Fibroblast of peridontal ligament (primary cell): ENCODE data around the gene CD8B2.
"Not testable (repeated sequence)": the region's sequence is repeated elsewhere in the genome, so short reads cannot be mapped to it uniquely, and the experiment has no call there.

Source experiments
- DNase-seq: peaks from one replicate; pipeline ENCODE4 v3.0.0-alpha.2; 2010; ENCODE audit errors: extremely low read depth

Gene CD8B2

DNA sequence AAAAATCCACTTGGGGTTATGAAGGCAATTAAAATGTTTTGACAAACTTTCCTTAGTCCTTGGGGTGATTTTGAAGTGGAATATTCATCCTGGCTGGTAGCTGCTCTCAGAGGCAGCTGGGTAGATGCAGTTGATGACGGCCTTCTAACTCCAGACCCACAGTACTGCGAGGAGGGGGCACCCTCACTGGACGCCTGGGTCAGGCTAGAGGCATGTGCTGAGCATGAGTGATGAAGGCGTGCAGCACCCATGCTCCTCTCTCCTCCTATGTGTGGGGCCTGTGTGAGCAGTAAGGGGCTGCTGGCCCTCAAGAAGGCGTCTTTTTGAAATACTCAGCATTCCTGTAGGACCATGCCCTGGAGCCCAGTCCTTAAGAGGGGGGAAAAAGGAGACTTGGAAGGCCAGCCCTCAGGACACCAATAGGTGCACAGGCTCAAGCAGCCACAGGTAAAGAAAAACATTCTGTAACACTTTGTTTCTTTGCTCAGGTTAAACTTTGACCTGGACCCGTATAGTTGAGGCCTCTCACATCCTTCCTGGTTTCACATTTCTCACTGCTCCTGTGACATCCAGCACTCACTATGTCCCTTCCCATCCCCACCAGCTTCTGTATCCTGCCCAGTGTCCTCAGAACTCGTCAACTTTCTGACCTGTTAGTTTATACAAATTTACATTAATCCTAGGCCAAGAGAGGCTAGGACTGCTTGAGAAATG is 64.4 kb downstream of the CD8B2 start:
- DNase-seq, result no peak

DNA sequence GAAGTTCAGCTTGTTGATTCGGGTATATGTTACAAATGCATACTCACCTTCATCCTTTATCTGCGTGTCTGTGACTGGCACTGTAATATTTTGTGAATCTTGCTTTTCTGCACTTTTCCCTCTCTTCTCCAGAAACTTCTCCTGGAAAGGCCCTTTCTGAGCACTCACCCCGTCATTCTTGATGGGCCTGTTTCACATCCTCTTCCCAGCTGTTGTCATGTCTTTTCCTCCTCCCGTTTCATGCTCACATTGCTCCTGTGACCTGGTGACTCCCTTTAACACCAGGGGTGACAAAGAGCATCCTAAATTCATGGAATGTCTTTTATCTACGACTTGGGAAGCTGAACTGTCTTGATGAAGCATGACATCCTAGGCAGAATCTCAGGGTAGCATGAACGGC is 65.8 kb downstream of the CD8B2 start:
- DNase-seq, result no peak

DNA sequence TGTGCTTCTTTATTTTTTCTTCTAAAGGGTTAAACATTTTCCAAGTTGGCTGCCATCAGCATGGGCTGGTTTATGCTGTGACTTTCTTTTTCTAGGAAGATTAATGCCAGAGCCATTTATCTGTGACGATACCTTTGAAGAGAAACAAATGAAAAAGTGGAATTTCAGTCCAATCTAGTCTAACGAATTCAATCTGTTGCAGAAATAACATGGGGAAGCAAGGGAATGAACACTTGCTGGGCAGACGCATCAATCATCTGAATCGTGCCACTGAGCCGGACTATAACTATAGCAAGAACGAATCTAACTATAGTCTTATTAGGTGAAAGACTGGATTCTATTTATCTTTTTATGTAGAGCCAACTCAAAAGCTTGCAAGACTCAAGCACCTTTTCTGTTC is 66.2 kb downstream of the CD8B2 start:
- DNase-seq, result no peak

DNA sequence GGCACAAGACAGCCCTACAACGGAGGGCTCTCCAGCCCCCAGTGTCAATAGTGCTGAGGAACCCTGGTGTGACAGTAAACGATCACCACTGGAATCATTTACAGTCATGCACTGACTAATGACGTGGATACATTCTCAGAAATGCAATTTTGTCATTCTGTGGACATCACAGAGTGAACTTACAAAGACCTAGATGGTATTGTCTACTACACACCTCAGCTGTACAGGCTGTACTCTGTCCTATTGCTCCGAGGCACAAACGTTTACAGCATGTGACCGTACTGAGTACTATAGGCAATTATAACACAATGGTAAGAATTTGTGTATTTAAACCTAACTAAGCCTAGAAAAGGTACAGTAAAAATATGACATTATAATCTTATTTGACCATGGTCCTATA is 67.2 kb downstream of the CD8B2 start:
- DNase-seq, result no peak

DNA sequence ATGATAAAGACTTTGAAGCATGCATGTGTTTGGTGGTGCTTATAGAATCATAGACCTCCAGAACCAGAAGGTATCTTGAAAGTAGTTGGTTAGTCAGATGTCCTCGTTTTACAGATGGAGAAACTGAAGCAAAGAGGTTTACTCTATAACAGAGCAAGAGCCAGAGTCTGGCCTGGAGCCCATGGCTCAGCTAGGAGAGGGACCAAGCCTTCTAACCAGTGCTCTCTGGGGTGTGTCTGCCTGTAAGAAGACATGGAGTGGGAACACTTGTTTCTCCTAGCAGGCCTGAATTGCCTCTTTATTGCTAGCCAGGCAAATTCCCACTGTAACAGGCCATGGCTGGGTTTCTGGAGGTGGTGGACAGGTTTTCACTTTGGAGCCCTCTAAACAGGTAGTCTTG is 67.9 kb downstream of the CD8B2 start:
- DNase-seq, result no peak

DNA sequence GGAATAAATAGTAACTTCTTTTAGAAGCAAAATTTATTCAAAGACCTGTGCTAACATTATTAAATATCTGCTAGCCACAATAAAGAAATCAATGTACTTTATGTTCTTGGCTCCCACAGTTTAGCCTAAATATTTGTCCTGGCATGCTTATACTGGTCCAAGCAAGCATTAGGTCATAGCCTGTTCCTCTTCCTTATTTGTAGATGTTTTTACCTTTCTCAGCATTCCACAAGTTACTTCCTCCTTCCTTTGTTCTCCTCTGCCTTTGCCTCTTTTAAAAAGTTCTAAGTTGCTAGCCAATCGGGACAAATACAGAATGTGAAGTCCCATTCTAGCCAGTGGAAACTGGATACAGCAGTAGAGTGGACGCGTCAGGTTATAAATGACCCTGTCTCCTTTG is 72.6 kb downstream of the CD8B2 start:
- not testable (repeated sequence) for DNase-seq

DNA sequence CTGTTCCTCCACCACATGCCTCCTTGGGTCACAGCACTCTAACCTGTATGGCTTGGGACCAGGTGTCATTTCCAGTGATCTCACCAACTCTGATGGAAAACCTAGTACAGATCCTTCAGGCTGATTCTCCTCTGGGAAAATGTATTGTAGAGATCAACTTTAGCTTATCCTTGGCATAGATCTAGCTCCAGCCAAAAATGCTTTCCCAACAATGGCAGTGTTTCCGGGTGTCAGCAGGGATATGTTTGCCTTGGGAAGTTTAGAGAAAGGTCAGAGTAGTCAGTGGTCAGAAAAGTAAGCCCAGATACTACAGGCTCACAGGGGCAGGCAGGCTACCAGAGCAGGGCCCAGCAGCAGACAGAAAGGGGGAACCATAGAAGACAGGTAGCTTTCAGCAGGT is 73.6 kb downstream of the CD8B2 start:
- no peak for DNase-seq

DNA sequence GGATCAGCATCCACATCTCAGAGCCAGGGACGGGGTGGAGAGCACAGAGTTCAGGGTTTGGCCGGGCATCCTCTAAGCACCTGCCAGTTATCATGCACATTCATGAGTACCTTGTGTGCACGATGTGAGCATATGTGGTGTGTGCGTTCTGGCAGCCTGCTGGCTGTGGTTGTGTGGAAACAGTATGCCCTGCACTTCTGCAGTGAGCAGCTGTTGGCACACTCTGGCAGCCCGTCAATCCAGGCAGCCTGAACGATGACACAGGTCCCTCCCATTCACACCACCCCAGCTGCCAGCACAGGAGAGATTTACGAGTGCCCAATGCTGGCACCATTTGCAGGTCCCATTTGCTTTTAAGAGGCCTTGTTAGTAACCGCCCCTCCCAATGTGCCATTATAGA is 74.2 kb downstream of the CD8B2 start:
- no peak for DNase-seq

DNA sequence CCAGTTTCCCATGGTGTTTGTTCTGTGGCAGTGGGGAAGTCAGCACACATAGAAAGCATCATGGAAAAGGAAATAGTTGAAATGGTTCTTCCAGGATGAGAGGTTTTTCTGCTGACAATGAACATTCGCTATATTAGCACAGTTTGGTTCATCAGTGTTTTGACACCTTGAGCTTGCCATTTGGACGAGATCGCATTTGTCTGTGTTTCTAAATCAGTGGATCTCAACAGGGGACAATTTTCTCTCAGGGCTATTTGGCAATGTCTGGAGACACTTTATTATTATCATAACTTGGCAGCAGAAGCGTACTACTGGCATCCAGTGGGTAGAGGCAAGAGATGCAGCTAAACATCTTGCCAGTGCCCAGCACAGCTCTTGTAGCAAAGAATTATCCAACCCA is 74.6 kb downstream of the CD8B2 start:
- no peak for DNase-seq

DNA sequence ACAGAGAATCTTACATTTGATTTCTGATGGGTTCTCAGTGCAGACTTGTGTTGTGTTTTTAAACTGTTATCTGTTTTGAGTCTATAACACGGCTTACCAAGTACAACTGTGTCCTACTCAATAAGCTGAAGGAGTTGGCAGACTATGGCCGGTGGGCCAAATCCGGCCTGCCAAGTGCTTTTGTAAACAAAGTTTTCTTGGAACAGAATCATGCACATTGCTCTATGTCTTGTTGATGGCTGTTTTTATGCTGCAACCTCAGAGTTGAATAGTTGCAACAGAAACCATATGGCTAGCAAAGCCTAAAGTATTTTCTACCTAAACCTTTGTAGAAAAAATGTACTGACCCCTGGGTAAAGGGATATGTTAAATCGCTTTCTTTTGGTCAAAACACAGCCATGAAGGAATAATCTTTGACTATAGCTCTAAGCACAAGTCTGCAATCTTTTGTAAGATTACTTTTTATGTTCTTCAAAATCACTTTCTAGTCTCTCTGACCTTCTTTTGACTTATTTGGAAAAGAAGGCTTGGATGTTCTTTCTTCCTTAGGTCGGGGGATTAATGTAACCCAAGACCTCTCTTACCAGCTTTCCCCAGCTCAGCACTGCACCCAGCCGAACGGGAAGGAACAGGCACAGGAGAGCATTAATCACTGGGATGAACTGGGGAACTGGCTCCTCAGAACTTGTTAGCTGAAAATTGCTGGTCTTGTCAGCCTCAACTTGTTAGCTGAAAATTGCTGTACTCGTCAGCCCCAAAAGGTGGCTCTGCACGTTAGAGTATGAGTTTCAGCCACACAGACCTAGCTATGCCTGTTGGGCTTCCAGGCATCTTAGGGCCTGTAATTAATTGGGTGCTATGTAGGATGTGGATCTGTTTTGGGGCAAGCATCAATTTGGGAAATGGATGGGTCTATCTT is 75.4 kb downstream of the CD8B2 start:
- no peak for DNase-seq

DNA sequence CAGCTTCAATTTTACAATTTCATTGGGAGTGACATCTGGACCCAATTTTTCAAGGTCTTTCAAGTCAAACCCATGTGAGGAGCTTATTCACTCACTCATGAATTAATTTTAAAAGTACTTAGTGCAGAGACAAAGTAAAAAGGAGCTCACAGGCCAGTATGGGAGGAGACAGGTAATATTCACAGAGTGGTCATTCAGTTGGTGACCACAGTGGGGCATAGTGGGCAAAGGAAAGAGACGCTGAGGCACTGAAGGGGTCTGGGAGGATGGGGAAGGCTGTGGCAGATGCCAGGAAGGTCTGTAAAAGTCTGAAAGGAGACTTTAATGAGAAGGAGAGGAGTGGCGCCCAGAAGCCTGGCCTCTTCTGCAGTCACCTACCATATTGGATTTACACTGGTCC is 76.0 kb downstream of the CD8B2 start:
- no peak for DNase-seq

DNA sequence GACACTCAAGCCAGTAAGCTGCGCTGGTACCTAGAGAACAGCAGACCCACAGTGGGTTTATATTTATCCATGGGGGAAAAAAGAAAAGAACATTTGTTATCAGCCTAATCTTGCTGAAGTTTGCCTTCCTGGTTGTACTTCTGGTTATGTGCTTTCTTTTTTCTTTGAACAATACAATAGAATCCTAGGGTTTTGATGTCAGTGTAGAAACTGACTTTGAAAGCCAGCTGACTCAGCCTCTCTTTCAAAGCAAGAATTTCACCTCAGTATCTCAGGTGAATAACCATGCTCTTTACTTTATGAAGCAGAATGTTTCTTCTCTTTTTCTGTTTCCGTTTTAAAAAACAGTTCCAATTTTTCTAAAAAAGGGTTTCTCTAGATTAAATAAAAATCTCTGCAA is 78.4 kb downstream of the CD8B2 start:
- no peak for DNase-seq

DNA sequence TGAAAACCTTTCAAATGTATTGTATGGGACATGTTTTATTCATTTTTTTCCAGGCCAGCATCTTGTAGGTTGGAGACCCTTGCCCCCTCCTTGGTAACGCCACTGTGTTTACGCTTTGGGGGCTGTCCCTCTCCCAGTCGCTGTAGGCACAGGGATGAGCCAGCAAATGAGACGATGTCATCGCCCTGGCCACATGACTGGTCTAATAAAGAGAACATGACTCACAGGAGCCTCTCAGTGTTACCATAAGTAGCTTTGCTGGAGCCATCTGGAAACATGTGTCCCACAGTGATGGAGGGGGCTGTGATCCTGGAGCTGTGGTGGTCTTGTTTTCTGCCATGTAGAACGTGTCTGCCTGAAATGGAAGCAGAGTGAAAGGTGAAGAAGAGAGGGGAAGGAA is 78.9 kb downstream of the CD8B2 start:
- DNase-seq, result no peak

DNA sequence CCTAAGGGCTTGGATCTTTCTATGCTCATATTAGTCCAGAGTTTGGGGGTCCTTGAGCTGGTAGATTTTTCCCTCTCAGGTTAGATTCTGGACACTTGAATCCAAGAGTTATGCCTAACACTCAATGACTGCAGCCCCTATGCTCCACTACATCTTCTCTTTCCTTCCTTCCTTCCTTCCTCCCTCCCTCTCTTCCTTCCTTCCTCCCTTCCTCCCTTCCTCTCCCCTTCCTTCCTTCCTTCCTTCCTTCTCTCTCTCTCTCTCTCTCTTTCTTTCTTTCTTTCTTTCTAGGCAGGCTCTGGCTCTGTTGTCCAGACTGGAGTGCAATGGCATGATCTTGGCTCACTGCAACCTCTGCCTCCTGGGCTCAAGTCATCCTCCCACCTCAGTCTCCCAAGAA is 79.3 kb downstream of the CD8B2 start:
- not testable (repeated sequence) for DNase-seq

DNA sequence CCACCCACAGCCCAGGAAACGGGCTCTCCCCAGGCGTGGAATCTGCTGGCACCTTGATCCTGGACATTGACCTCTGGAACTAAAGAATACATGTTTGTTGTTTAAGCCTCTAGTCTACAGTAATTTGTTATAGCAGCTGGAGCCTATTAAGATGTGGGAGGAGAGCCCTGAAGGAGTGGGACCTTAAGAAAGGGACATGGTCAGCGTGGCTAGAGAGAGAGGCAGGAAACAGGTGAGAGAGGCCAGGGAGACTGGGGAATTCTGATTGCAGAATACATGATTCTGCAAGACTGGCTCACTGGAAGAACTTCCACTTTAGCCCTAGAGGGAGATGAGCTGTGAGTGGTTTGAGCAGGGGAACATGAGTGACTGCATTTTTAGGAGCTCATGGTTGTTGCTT is 83.2 kb downstream of the CD8B2 start:
- DNase-seq, result no peak
